Calu3 (cell line): ENCODE data around the gene DYSF. TPM values are rescaled to one million over a fixed set of nuclear protein-coding genes. Genes with fewer than 3 reads are reported as not detected.

Experiments used
- BruUV-seq: library from RNA; stranded (reverse); fragments of 400-500 nt; replicated peaks from 2 replicates; lab custom pipeline; 2021; lab: Mats Ljungman, UMichigan
- CTCF ChIA-PET: fragments of 300-600 bp; sonication (Branson Sonifier 250); formaldehyde crosslinking; loops from one replicate; lab custom pipeline; 2022; ENCODE audit warnings: antibody characterized with exemption; lab: Charles Lee
- DNase-seq: peaks from one replicate; pipeline ENCODE4 v3.0.0; 2022
- H3K27ac Mint-ChIP-seq: one replicate; pipeline ENCODE4 v1.8.0; 2022; ENCODE audit warnings: mixed read lengths; ENCODE audit not compliant: unreplicated experiment
- H3K27me3 Mint-ChIP-seq: one replicate; pipeline ENCODE4 v1.8.0; 2022; ENCODE audit warnings: mixed read lengths; ENCODE audit not compliant: unreplicated experiment
- H3K36me3 Mint-ChIP-seq: one replicate; pipeline ENCODE4 v1.8.0; 2022; ENCODE audit warnings: mild to moderate bottlenecking, moderate library complexity, mixed read lengths; ENCODE audit not compliant: insufficient read depth, unreplicated experiment
- H3K4me1 Mint-ChIP-seq: one replicate; pipeline ENCODE4 v1.8.0; 2022; ENCODE audit warnings: mild to moderate bottlenecking, low read depth, mixed read lengths; ENCODE audit not compliant: unreplicated experiment
- H3K4me3 Mint-ChIP-seq: one replicate; pipeline ENCODE4 v1.8.0; 2022; ENCODE audit warnings: mild to moderate bottlenecking, low read depth, moderate library complexity, mixed read lengths; ENCODE audit not compliant: unreplicated experiment
- H3K9me3 Mint-ChIP-seq: one replicate; pipeline ENCODE4 v1.8.0; 2022; ENCODE audit warnings: low read depth, mixed read lengths; ENCODE audit not compliant: unreplicated experiment
- intact Hi-C: fragments of 100-400 bp; cut with micrococcal nuclease; formaldehyde crosslinking; loops from one replicate; pipeline ENCODE4 v1.10.0; 2022; ENCODE audit not compliant: unreplicated experiment
- total RNA-seq: library from RNA; stranded (reverse); gene quantifications from 2 replicates; pipeline ENCODE4 v1.2.3, GENCODE V29; 2022
- TF ChIP-seq, protein P1 (sequence below): fragments of 200-600 bp; IDR thresholded peaks from one replicate; pipeline ENCODE4 v1.8.0; 2022; ENCODE audit warnings: antibody characterized with exemption; ENCODE audit not compliant: unreplicated experiment

The DYSF gene
- total RNA-seq, 1 experiment from 2014 or later, result 3.2 TPM

DNA sequence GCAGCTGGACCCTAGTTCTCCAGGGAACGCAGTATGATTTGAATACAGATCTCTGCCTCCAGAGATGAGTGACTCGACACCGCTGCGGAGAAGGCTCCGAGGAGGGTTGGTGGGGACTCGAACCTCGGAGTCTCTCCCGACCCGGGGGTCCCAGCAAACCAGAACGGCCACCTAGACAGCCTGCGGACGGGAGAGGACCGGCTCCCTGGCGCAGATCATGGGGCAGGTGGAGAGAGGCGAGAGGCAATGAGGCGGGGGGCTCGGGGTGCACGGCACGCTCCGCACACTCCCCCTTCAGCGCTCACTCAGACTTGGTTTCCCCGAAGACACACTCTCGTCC lies 12.6 kb downstream of the DYSF start:
- Mint-ChIP-seq H3K36me3 (peaks cover 6% of the 10 kb centered on the region), H3K27ac (no peak overlapping the region), H3K4me1 (peaks cover 8% of the 10 kb centered on the region), H3K4me3 (no peak overlapping the region), H3K27me3 (peaks cover 25% of the 10 kb centered on the region), H3K9me3 (no peaks in the 10 kb centered on the region)
- BruUV-seq, result no TSS peak
- CTCF ChIA-PET, result interaction anchor here (0.7 kb wide), 1 partner anchor 13 kb away, joined by 4 read pairs; the partner anchor contains the start of gene DYSF
- DNase-seq, result no peak
- intact Hi-C loops, result no loop called here
- TF ChIP-seq, protein P1, sequence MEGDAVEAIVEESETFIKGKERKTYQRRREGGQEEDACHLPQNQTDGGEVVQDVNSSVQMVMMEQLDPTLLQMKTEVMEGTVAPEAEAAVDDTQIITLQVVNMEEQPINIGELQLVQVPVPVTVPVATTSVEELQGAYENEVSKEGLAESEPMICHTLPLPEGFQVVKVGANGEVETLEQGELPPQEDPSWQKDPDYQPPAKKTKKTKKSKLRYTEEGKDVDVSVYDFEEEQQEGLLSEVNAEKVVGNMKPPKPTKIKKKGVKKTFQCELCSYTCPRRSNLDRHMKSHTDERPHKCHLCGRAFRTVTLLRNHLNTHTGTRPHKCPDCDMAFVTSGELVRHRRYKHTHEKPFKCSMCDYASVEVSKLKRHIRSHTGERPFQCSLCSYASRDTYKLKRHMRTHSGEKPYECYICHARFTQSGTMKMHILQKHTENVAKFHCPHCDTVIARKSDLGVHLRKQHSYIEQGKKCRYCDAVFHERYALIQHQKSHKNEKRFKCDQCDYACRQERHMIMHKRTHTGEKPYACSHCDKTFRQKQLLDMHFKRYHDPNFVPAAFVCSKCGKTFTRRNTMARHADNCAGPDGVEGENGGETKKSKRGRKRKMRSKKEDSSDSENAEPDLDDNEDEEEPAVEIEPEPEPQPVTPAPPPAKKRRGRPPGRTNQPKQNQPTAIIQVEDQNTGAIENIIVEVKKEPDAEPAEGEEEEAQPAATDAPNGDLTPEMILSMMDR, result no peak

DNA sequence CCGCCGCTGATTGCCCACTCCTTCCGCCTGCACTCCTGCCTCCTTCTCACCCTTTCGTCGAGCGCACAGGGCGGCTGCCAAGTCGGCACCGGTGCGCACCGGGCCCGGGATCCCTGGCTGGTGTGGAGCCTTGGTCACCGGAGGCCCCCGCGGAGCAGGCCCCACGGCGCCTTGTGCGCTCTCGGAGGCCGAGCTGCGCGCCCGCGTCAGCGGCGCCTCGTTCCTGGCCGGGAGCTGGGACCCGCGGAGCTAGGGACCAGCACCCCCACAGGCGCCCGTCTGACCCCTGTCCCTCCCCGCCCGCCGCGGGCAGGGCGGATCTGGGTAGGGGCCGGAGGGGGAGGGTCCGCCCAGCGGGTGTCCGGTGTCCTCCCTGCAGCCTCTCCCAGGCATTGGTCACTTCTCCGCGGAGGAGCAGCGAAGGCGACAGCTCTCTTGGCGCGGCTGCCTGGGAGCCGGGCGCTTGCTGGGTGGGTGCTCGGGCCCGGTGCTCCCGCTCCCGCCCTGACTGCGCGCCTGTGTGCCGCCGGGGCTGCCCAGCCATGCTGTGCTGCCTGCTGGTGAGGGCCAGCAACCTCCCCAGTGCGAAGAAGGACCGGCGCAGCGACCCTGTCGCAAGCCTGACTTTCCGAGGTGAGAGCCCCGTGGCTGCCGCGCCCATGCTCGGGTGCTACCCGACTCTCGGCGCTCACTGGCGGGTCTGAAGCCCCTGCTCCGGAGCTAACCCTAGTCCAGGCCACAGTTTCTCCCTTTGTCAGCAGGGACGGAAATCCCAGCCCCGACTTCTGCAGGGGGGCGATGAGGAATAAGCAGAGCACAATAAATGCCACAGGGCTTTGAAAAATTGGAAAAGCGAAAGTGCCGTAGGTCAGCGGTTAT lies 13.2 kb downstream of the DYSF start:
- intact Hi-C loops, result no loop called here
- Mint-ChIP-seq H3K9me3 (no peaks in the 10 kb centered on the region), H3K27me3 (peaks cover 25% of the 10 kb centered on the region), H3K4me3 (no peak overlapping the region), H3K36me3 (peaks cover 6% of the 10 kb centered on the region), H3K4me1 (peaks cover 8% of the 10 kb centered on the region), H3K27ac (no peak overlapping the region)
- CTCF ChIA-PET, result interaction anchor here (0.6 to 1.5 kb wide), 3 partner anchors 12 to 135 kb away, joined by 3 to 4 read pairs (median 3); partner anchors contain the start of genes DYSF and ZNF638
- TF ChIP-seq, protein P1, result no peak
- BruUV-seq, result no TSS peak
- peak; percentile 54 for DNase-seq

DNA sequence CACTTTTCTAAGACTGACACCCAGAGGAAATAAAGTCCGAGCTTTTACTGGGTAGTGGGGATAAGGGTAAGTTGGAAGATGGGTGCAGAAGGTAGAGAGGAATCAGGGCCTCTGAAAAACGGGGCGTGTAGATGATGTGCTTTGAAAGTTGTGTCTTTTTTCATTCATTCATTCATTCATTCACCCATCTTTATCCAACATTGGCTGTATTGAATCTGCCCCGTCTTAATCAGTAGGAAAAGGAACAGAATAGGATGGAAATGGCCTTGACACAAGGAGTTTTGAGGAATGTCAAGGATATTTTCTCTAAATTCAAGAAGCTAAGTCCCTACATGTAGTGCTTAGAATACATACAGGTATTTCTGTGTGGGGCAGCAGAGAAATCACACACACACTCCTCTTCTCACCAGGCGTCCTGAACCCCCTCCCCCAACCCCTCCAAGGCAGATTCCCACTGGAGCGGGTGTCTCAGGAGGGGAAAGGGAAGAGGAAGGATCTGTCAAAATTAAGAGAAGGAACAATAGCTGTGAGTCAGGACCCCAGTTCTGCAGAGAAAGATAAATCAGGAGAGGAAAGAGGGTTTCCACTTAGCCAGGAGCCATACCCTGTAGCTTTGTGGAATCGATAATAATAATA lies 13.9 kb downstream of the DYSF start:
- Mint-ChIP-seq H3K9me3 (no peaks in the 10 kb centered on the region), H3K27me3 (peaks cover 25% of the 10 kb centered on the region), H3K27ac (no peak overlapping the region), H3K36me3 (peaks cover 6% of the 10 kb centered on the region), H3K4me3 (no peak overlapping the region), H3K4me1 (peaks cover 8% of the 10 kb centered on the region)
- CTCF ChIA-PET, result interaction anchor here (0.6 to 1.5 kb wide), 2 partner anchors 12 to 136 kb away, joined by 3 read pairs; partner anchors contain the start of gene ZNF638
- DNase-seq, result no peak
- TF ChIP-seq, protein P1, result no peak
- intact Hi-C loops, result no loop called here
- BruUV-seq, result no TSS peak

DNA sequence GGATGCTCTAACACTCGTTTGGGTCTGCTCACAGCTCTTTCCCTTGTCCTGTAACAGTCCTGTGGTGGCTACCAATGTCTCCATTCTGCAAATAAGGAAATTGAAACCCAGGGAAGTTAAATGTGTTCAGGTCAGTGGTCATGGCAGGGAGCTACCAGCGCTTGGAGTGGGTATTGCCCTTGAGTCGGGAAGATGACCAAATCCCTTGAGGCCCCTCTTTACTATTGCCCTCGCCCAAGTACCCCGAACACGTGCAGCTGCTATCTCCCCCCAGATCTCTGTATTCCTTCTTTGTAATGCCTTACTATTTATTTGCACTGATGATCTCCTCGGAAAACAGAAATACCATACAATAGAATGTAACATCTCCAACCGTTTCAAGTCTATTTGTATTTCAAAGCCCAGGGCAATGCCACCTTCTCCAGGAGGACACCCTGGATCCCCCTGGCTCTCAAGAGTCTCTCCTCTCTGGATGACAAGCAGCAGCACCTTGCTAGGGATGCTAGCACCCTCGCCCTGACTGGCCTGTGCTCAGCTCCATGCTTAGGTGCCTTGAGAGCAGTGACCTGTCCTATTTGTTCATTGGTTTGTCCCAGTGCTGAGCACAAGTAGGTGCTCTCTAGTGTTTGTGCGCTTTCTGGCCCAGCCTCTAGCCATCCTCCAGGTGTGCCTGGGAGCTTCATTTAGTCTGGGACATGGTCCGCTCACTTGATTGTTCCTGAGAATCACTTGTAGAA lies 15.1 kb downstream of the DYSF start:
- peaks cover 6% of the 10 kb centered on the region for H3K36me3 Mint-ChIP-seq
- intact Hi-C loops, result no loop called here
- peaks cover 25% of the 10 kb centered on the region for H3K27me3 Mint-ChIP-seq
- no peaks in the 10 kb centered on the region for H3K9me3 Mint-ChIP-seq
- H3K4me1 Mint-ChIP-seq, result peaks cover 8% of the 10 kb centered on the region
- TF ChIP-seq, protein P1, result no peak
- DNase-seq, result no peak
- no peak overlapping the region for H3K27ac Mint-ChIP-seq
- CTCF ChIA-PET, result interaction anchor here (0.6 to 1.5 kb wide), 2 partner anchors 14 to 65 kb away, joined by 3 read pairs; no protein-coding TSS in a partner anchor
- no peak overlapping the region for H3K4me3 Mint-ChIP-seq
- BruUV-seq, result no TSS peak
